Smooth muscle cell (in vitro differentiated cells): Measurements from ENCODE around the gene KIAA1328. TPM values are rescaled to one million over a fixed set of nuclear protein-coding genes. Genes with fewer than 3 reads are reported as not detected.

Experiments
- DNase-seq: peaks from one replicate; lab custom pipeline; 2025; ENCODE audit not compliant: unreplicated experiment; lab: John Stamatoyannopoulos, UW
- H2AFZ ChIP-seq: fragments of 200-600 bp; sonication (generic); 2 replicates; pipeline ENCODE4 v1.6.0; 2016; ENCODE audit warnings: antibody characterized with exemption, low read depth, mild to moderate bottlenecking
- H3F3A ChIP-seq: fragments of 200-600 bp; sonication (generic); 2 replicates; pipeline ENCODE4 v1.6.0; 2017; ENCODE audit warnings: antibody characterized with exemption, low read depth
- H3K27ac ChIP-seq: fragments of 200-600 bp; sonication (generic); 2 replicates; pipeline ENCODE4 v1.5.1; 2016; ENCODE audit warnings: low read depth, mild to moderate bottlenecking
- H3K27me3 ChIP-seq: fragments of 200-600 bp; sonication (generic); 2 replicates; pipeline ENCODE4 v1.6.1; 2016; ENCODE audit warnings: low read depth, mild to moderate bottlenecking
- H3K36me3 ChIP-seq: fragments of 200-600 bp; sonication (generic); 2 replicates; pipeline ENCODE4 v1.5.1; 2016; ENCODE audit warnings: low read depth
- H3K4me1 ChIP-seq: fragments of 200-600 bp; sonication (generic); 2 replicates; pipeline ENCODE4 v1.5.1; 2016; ENCODE audit warnings: low read depth
- H3K4me2 ChIP-seq: fragments of 200-600 bp; sonication (generic); 2 replicates; pipeline ENCODE4 v1.6.0; 2016; ENCODE audit warnings: mild to moderate bottlenecking
- H3K4me3 ChIP-seq: fragments of 200-600 bp; sonication (generic); 2 replicates; pipeline ENCODE4 v1.5.1; 2016; ENCODE audit warnings: mild to moderate bottlenecking
- H3K79me2 ChIP-seq: fragments of 200-600 bp; sonication (generic); 2 replicates; pipeline ENCODE4 v1.6.0; 2016; ENCODE audit warnings: low read depth, mild to moderate bottlenecking
- H3K9ac ChIP-seq: fragments of 200-600 bp; sonication (generic); 2 replicates; pipeline ENCODE4 v1.6.0; 2016; ENCODE audit warnings: low read depth
- H3K9me3 ChIP-seq: fragments of 200-600 bp; sonication (generic); replicated peaks from 2 replicates; pipeline ENCODE4 v1.5.1; 2016; ENCODE audit warnings: low read depth
- H4K20me1 ChIP-seq: fragments of 200-600 bp; sonication (generic); 2 replicates; pipeline ENCODE4 v1.6.0; 2016; ENCODE audit warnings: low read depth
- CTCF ChIP-seq: fragments of 200-600 bp; sonication (generic); IDR thresholded peaks from 2 replicates; pipeline ENCODE4 v1.5.1; 2017; ENCODE audit warnings: borderline replicate concordance, mild to moderate bottlenecking, antibody characterized with exemption; ENCODE audit not compliant: insufficient read depth, poor library complexity, severe bottlenecking
- WGBS: methylation state at CpG from one replicate; pipeline ENCODE4 v1.1.7; 2016; ENCODE audit warnings: low lambda C conversion rate; 5-methylcytosine and 5-hydroxymethylcytosine counted together
- polyA plus RNA-seq: library from polyadenylated mRNA; unstranded; fragments of >200 nt; fragmentation: Nextera tagmentation; extraction: Ambion mirVana; gene quantifications from 2 replicates; pipeline ENCODE4 v1.2.1, GENCODE V29; 2016
- total RNA-seq: library from RNA; depleted of rRNA; stranded (reverse); fragments of >200 nt; gene quantifications from 2 replicates; pipeline ENCODE4 v1.2.3, GENCODE V29; 2014

The KIAA1328 gene
- total and polyA plus RNA-seq, 2 experiments from 2014 or later: 2.2 to 11.7 TPM

- no peak overlapping the region for H3K27ac ChIP-seq
- no peaks in the 10 kb centered on the region for H3K9me3 ChIP-seq
- no peak overlapping the region for H3K4me3 ChIP-seq
- H3K4me1 ChIP-seq: no peaks in the 10 kb centered on the region
- no peaks in the 10 kb centered on the region for H3K79me2 ChIP-seq
- H4K20me1 ChIP-seq: peaks cover 4% of the 10 kb centered on the region
- H3K9ac ChIP-seq: no peak overlapping the region
- WGBS: 22% methylated on average over 8 of the region's 8 CpGs
- H3K36me3 ChIP-seq: no peaks in the 10 kb centered on the region
- no peak overlapping the region for H3K4me2 ChIP-seq
- no peak for TF ChIP-seq CTCF
- peaks cover 11% of the 10 kb centered on the region for H3K27me3 ChIP-seq
- no peak overlapping the region for H2AFZ ChIP-seq
- DNase-seq: peak; percentile 22
- no peaks in the 10 kb centered on the region for H3F3A ChIP-seq
Observed at GRCh38 chr18:37270038-37270665, 441.2 kb downstream of the KIAA1328 start.

- no peaks in the 10 kb centered on the region for H3K9me3 ChIP-seq
- H3K36me3 ChIP-seq: no peaks in the 10 kb centered on the region
- 89% methylated on average over 7 of the region's 7 CpGs for WGBS
- no peak overlapping the region for H3K4me3 ChIP-seq
- H2AFZ ChIP-seq: no peak overlapping the region
- H3K4me1 ChIP-seq: no peaks in the 10 kb centered on the region
- no peak overlapping the region for H3K27ac ChIP-seq
- DNase-seq: no peak
- no peak overlapping the region for H3K4me2 ChIP-seq
- no peaks in the 10 kb centered on the region for H3F3A ChIP-seq
- peaks cover 4% of the 10 kb centered on the region for H4K20me1 ChIP-seq
- H3K27me3 ChIP-seq: peaks cover 11% of the 10 kb centered on the region
- TF ChIP-seq CTCF: no peak
- H3K79me2 ChIP-seq: no peaks in the 10 kb centered on the region
- H3K9ac ChIP-seq: no peak overlapping the region
Observed at GRCh38 chr18:37270666-37271052, 441.7 kb downstream of the KIAA1328 start.

GRCh38 chr18:37272226-37272625, 443.3 kb downstream of the KIAA1328 start:
- no peaks in the 10 kb centered on the region for H3F3A ChIP-seq
- WGBS: 62% methylated on average over 2 of the region's 2 CpGs
- no peak for TF ChIP-seq CTCF
- H3K4me2 ChIP-seq: no peak overlapping the region
- H3K27ac ChIP-seq: no peak overlapping the region
- H3K27me3 ChIP-seq: peaks cover 12% of the 10 kb centered on the region
- DNase-seq: no peak
- H3K4me3 ChIP-seq: no peak overlapping the region
- H3K79me2 ChIP-seq: no peaks in the 10 kb centered on the region
- H3K36me3 ChIP-seq: no peaks in the 10 kb centered on the region
- H2AFZ ChIP-seq: no peak overlapping the region
- no peaks in the 10 kb centered on the region for H3K9me3 ChIP-seq
- no peak overlapping the region for H3K9ac ChIP-seq
- no peaks in the 10 kb centered on the region for H3K4me1 ChIP-seq
- peaks cover 4% of the 10 kb centered on the region for H4K20me1 ChIP-seq

- no peak overlapping the region for H3K9ac ChIP-seq
- no peak for TF ChIP-seq CTCF
- no peak overlapping the region for H3K4me2 ChIP-seq
- no peak overlapping the region for H3K27ac ChIP-seq
- peaks cover 12% of the 10 kb centered on the region for H3K27me3 ChIP-seq
- no peak for DNase-seq
- H3K79me2 ChIP-seq: no peaks in the 10 kb centered on the region
- H3K4me3 ChIP-seq: no peak overlapping the region
- peaks cover 4% of the 10 kb centered on the region for H4K20me1 ChIP-seq
- no peaks in the 10 kb centered on the region for H3K36me3 ChIP-seq
- H3F3A ChIP-seq: no peaks in the 10 kb centered on the region
- H3K9me3 ChIP-seq: no peaks in the 10 kb centered on the region
- no peak overlapping the region for H2AFZ ChIP-seq
- 90% methylated on average over 16 of the region's 16 CpGs for WGBS
- H3K4me1 ChIP-seq: no peaks in the 10 kb centered on the region
Observed at GRCh38 chr18:37272841-37273240, 443.9 kb downstream of the KIAA1328 start.
